ENCODE measurements around the gene PDE4D.
A peak's percentile ranks its signal among the peaks of the same experiment; 100 is the strongest.

Gene PDE4D

GRCh38 chr5:59568161-59568560 lies 325.4 kb downstream of the PDE4D start:
- DNase-seq (ENCODE audit: low read depth in 1 of 2, low spot score in 1 of 2) = no peak
- no peak overlapping the region for H3K4me3 ChIP-seq (replicated peaks; ENCODE audit: insufficient read depth, low read length)
- H3K27ac ChIP-seq (replicated peaks) = no peak overlapping the region
- TF ChIP-seq SPI1 (IDR thresholded peaks at IDR 0.05; ENCODE audit: borderline replicate concordance, low read depth) (no peak), POLR2AphosphoS5 (IDR thresholded peaks at IDR 0.05; ENCODE audit: low read depth) (no peak), REST (IDR thresholded peaks at IDR 0.05; ENCODE audit: insufficient replicate concordance, low read depth) (no peak), CTCF (IDR thresholded peaks at IDR 0.05; ENCODE audit: insufficient read depth, low read length) (no peak), GABPA (IDR thresholded peaks at IDR 0.05; ENCODE audit: low read depth) (no peak)
- no peaks in the 10 kb centered on the region for H3K27me3 ChIP-seq (ENCODE audit: insufficient read depth, poor library complexity, severe bottlenecking)

GRCh38 chr5:59565551-59565950 lies 328.0 kb downstream of the PDE4D start:
- H3K4me3 ChIP-seq (replicated peaks; ENCODE audit: insufficient read depth, low read length) = no peak overlapping the region
- H3K27ac ChIP-seq (replicated peaks) = no peak overlapping the region
- no peaks in the 10 kb centered on the region for H3K27me3 ChIP-seq (ENCODE audit: insufficient read depth, poor library complexity, severe bottlenecking)
- TF ChIP-seq CTCF (IDR thresholded peaks at IDR 0.05; ENCODE audit: insufficient read depth, low read length) (no peak), POLR2AphosphoS5 (IDR thresholded peaks at IDR 0.05; ENCODE audit: low read depth) (peak; percentile 72), SPI1 (IDR thresholded peaks at IDR 0.05; ENCODE audit: borderline replicate concordance, low read depth) (no peak), REST (IDR thresholded peaks at IDR 0.05; ENCODE audit: insufficient replicate concordance, low read depth) (no peak)
- DNase-seq (ENCODE audit: low read depth in 1 of 2, low spot score in 1 of 2) = peak in 1 of 2 experiments; percentile 1

- DNase-seq (ENCODE audit: low read depth in 1 of 2, low spot score in 1 of 2) = no peak
- Histone ChIP-seq H3K4me3 (replicated peaks; ENCODE audit: insufficient read depth, low read length) (no peak overlapping the region), H3K27me3 (ENCODE audit: insufficient read depth, poor library complexity, severe bottlenecking) (no peaks in the 10 kb centered on the region), H3K27ac (replicated peaks) (no peak overlapping the region)
- TF ChIP-seq GABPA (IDR thresholded peaks at IDR 0.05; ENCODE audit: low read depth) (no peak), REST (IDR thresholded peaks at IDR 0.05; ENCODE audit: insufficient replicate concordance, low read depth) (no peak), CTCF (IDR thresholded peaks at IDR 0.05; ENCODE audit: insufficient read depth, low read length) (no peak), SPI1 (IDR thresholded peaks at IDR 0.05; ENCODE audit: borderline replicate concordance, low read depth) (no peak), POLR2AphosphoS5 (IDR thresholded peaks at IDR 0.05; ENCODE audit: low read depth) (no peak)
These were observed 328.6 kb downstream of the PDE4D start for GRCh38 chr5:59564895-59565294.
